ENCODE results near the gene TLR6.

TLR6 gene

GRCh38 chr4:38856524-38857337, at the start of gene TLR6:
Gene TLR6 (minus strand): TSS chr4:38856817. CDS start chr4:38829473, 27,344 bp downstream.
- peak in 5 of 58 donors; percentile 7 to 48 (median 30) for DNase-seq

GRCh38 chr4:38905652-38906385, 49.2 kb upstream of the TLR6 start:
- no peak for DNase-seq

GRCh38 chr4:38904682-38905081, 48.1 kb upstream of the TLR6 start:
- DNase-seq: no peak

GRCh38 chr4:38904090-38904666, 47.6 kb upstream of the TLR6 start:
- DNase-seq: no peak

GRCh38 chr4:38902695-38903094, 46.1 kb upstream of the TLR6 start:
- peak in 1 of 58 donors; percentile 10 for DNase-seq

- no peak for DNase-seq
Measured at GRCh38 chr4:38902221-38902620, 45.6 kb upstream of the TLR6 start.

- DNase-seq: no peak
Measured at GRCh38 chr4:38898245-38898644, 41.6 kb upstream of the TLR6 start.

- no peak for DNase-seq
Measured at GRCh38 chr4:38896940-38897339, 40.3 kb upstream of the TLR6 start.

- no peak for DNase-seq
Measured at GRCh38 chr4:38894322-38894982, 37.8 kb upstream of the TLR6 start.

- no peak for DNase-seq
Measured at GRCh38 chr4:38891051-38891983, 34.7 kb upstream of the TLR6 start.

- DNase-seq: peak in 1 of 58 donors; percentile 52
Measured at GRCh38 chr4:38889143-38889542, 32.5 kb upstream of the TLR6 start.

- no peak for DNase-seq
Measured at GRCh38 chr4:38884254-38884653, 27.6 kb upstream of the TLR6 start.

GRCh38 chr4:38876636-38877035, 20.0 kb upstream of the TLR6 start:
- no peak for DNase-seq

GRCh38 chr4:38873290-38873944, 16.8 kb upstream of the TLR6 start:
- no peak for DNase-seq

GRCh38 chr4:38872620-38873019, 16.0 kb upstream of the TLR6 start:
- DNase-seq: peak in 1 of 58 donors; percentile 27

- no peak for DNase-seq
Measured at GRCh38 chr4:38871593-38871992, 15.0 kb upstream of the TLR6 start.

GRCh38 chr4:38870098-38870808, 13.6 kb upstream of the TLR6 start:
- no peak for DNase-seq

GRCh38 chr4:38869511-38869910, 12.9 kb upstream of the TLR6 start:
- no peak for DNase-seq
